ENCODE results near the gene ANKRD44.

ANKRD44 gene

GRCh38 chr2:197176522-197176921, 134.1 kb downstream of the ANKRD44 start:
- H3K27me3 ChIP-seq (ENCODE audit: control insufficient read depth, insufficient read depth, low read length): no peaks in the 10 kb centered on the region
- H3K36me3 ChIP-seq (ENCODE audit: control insufficient read depth, insufficient read depth, low read length): no peaks in the 10 kb centered on the region
- H3K9ac ChIP-seq (ENCODE audit: low read depth, low read length): no peak overlapping the region
- no peak overlapping the region for H3K4me3 ChIP-seq (ENCODE audit: low read depth, low read length)
- H3K4me1 ChIP-seq (ENCODE audit: control insufficient read depth, insufficient read depth, low read length): no peaks in the 10 kb centered on the region
- no peaks in the 10 kb centered on the region for H3K9me3 ChIP-seq (ENCODE audit: control insufficient read depth, insufficient read depth, low read length)

- H3K4me3 ChIP-seq (ENCODE audit: low read depth, low read length): no peak overlapping the region
- H3K36me3 ChIP-seq (ENCODE audit: control insufficient read depth, insufficient read depth, low read length): no peaks in the 10 kb centered on the region
- H3K9me3 ChIP-seq (ENCODE audit: control insufficient read depth, insufficient read depth, low read length): no peaks in the 10 kb centered on the region
- H3K27me3 ChIP-seq (ENCODE audit: control insufficient read depth, insufficient read depth, low read length): no peaks in the 10 kb centered on the region
- no peaks in the 10 kb centered on the region for H3K4me1 ChIP-seq (ENCODE audit: control insufficient read depth, insufficient read depth, low read length)
- no peak overlapping the region for H3K9ac ChIP-seq (ENCODE audit: low read depth, low read length)
Observed at GRCh38 chr2:197174539-197175094, 136.0 kb downstream of the ANKRD44 start.

GRCh38 chr2:197171582-197171981, 139.0 kb downstream of the ANKRD44 start:
- Histone ChIP-seq H3K9me3 (ENCODE audit: control insufficient read depth, insufficient read depth, low read length) (no peaks in the 10 kb centered on the region), H3K9ac (ENCODE audit: low read depth, low read length) (no peak overlapping the region), H3K36me3 (ENCODE audit: control insufficient read depth, insufficient read depth, low read length) (no peaks in the 10 kb centered on the region), H3K4me3 (ENCODE audit: low read depth, low read length) (no peak overlapping the region), H3K4me1 (ENCODE audit: control insufficient read depth, insufficient read depth, low read length) (no peaks in the 10 kb centered on the region), H3K27me3 (ENCODE audit: control insufficient read depth, insufficient read depth, low read length) (no peaks in the 10 kb centered on the region)

GRCh38 chr2:197170208-197170607, 140.4 kb downstream of the ANKRD44 start:
- H3K27me3 ChIP-seq (ENCODE audit: control insufficient read depth, insufficient read depth, low read length): peaks cover 2% of the 10 kb centered on the region
- no peaks in the 10 kb centered on the region for H3K9me3 ChIP-seq (ENCODE audit: control insufficient read depth, insufficient read depth, low read length)
- H3K36me3 ChIP-seq (ENCODE audit: control insufficient read depth, insufficient read depth, low read length): no peaks in the 10 kb centered on the region
- H3K4me3 ChIP-seq (ENCODE audit: low read depth, low read length): no peak overlapping the region
- H3K4me1 ChIP-seq (ENCODE audit: control insufficient read depth, insufficient read depth, low read length): no peaks in the 10 kb centered on the region
- H3K9ac ChIP-seq (ENCODE audit: low read depth, low read length): no peak overlapping the region

DNA sequence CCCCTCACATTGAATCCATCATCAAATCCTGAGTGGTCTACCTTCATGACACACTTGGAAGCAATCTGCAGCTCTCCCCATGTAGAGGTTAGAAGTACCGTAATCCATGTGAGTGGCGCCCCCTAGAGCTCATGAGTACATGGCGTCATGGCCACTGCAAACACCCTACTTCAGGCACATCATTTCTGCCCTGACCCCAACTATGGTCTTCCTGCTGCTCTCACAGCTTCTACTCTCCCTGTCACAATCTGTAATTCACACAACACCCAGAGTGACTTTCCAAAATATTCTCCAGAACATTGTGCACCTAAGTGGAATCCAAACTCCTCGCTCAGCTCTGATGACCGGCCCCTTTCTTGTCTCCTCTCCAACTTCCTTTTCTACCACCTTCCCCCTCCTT, 141.9 kb downstream of the ANKRD44 start:
- Histone ChIP-seq H3K4me1 (ENCODE audit: control insufficient read depth, insufficient read depth, low read length) (no peaks in the 10 kb centered on the region), H3K9me3 (ENCODE audit: control insufficient read depth, insufficient read depth, low read length) (no peaks in the 10 kb centered on the region), H3K36me3 (ENCODE audit: control insufficient read depth, insufficient read depth, low read length) (no peaks in the 10 kb centered on the region), H3K4me3 (ENCODE audit: low read depth, low read length) (no peak overlapping the region), H3K9ac (ENCODE audit: low read depth, low read length) (no peak overlapping the region), H3K27me3 (ENCODE audit: control insufficient read depth, insufficient read depth, low read length) (peaks cover 3% of the 10 kb centered on the region)

GRCh38 chr2:197167608-197168314, 142.8 kb downstream of the ANKRD44 start:
- peaks cover 5% of the 10 kb centered on the region for H3K27me3 ChIP-seq (ENCODE audit: control insufficient read depth, insufficient read depth, low read length)
- no peaks in the 10 kb centered on the region for H3K4me1 ChIP-seq (ENCODE audit: control insufficient read depth, insufficient read depth, low read length)
- no peaks in the 10 kb centered on the region for H3K9me3 ChIP-seq (ENCODE audit: control insufficient read depth, insufficient read depth, low read length)
- H3K36me3 ChIP-seq (ENCODE audit: control insufficient read depth, insufficient read depth, low read length): no peaks in the 10 kb centered on the region
- H3K9ac ChIP-seq (ENCODE audit: low read depth, low read length): no peak overlapping the region
- no peak overlapping the region for H3K4me3 ChIP-seq (ENCODE audit: low read depth, low read length)

DNA sequence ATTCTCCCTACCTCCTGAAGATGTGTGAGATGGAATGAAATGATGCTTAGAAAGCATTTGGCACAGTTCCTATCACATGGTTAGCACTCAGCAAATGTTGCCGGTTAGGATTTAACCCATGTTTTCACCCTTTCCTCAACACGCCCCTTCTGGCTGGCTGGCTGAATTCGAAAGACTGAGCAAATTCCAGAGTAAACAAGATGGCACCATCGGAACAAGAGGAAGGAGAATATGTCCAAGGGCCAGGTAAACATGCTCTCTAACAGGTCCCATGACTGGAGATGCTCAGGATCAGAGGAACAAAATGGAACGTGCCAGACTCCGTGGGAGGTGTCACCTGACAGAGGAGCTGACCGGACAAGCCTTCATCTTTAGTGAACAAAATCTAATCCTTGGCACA, 145.6 kb downstream of the ANKRD44 start:
- Histone ChIP-seq H3K4me1 (ENCODE audit: control insufficient read depth, insufficient read depth, low read length) (no peaks in the 10 kb centered on the region), H3K9ac (ENCODE audit: low read depth, low read length) (no peak overlapping the region), H3K27me3 (ENCODE audit: control insufficient read depth, insufficient read depth, low read length) (peaks cover 5% of the 10 kb centered on the region), H3K4me3 (ENCODE audit: low read depth, low read length) (peak overlapping the region; percentile 30), H3K36me3 (ENCODE audit: control insufficient read depth, insufficient read depth, low read length) (no peaks in the 10 kb centered on the region), H3K9me3 (ENCODE audit: control insufficient read depth, insufficient read depth, low read length) (no peaks in the 10 kb centered on the region)

GRCh38 chr2:197164141-197164754, 146.3 kb downstream of the ANKRD44 start:
- Histone ChIP-seq H3K36me3 (ENCODE audit: control insufficient read depth, insufficient read depth, low read length) (no peaks in the 10 kb centered on the region), H3K27me3 (ENCODE audit: control insufficient read depth, insufficient read depth, low read length) (peaks cover 5% of the 10 kb centered on the region), H3K9me3 (ENCODE audit: control insufficient read depth, insufficient read depth, low read length) (no peaks in the 10 kb centered on the region), H3K4me3 (ENCODE audit: low read depth, low read length) (peak overlapping the region; percentile 48), H3K9ac (ENCODE audit: low read depth, low read length) (peak overlapping the region; percentile 62), H3K4me1 (ENCODE audit: control insufficient read depth, insufficient read depth, low read length) (no peaks in the 10 kb centered on the region)

DNA sequence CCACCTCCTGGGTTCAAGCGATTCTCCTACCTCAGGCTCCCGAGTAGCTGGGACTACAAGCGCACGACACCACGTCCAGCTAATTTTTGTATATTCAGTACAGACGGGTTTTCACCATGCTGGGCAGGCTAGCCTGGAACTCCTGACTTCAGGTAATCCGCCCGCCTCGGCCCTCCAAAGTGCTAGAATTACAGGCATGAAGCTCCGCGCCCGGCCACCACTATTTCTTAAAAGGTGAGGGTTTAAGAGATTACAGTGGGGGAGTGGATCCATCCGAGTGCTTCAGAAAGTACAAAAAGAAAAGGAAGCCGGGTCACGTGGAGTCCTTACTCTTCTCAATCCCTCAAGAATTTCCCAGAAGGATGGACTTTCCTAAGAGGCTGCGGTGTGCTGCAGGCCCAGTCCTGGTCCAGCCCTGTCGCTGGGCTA, 146.9 kb downstream of the ANKRD44 start:
- H3K9ac ChIP-seq (ENCODE audit: low read depth, low read length): peak overlapping the region; percentile 62
- H3K4me1 ChIP-seq (ENCODE audit: control insufficient read depth, insufficient read depth, low read length): no peaks in the 10 kb centered on the region
- peaks cover 5% of the 10 kb centered on the region for H3K27me3 ChIP-seq (ENCODE audit: control insufficient read depth, insufficient read depth, low read length)
- H3K9me3 ChIP-seq (ENCODE audit: control insufficient read depth, insufficient read depth, low read length): no peaks in the 10 kb centered on the region
- peak overlapping the region; percentile 48 for H3K4me3 ChIP-seq (ENCODE audit: low read depth, low read length)
- no peaks in the 10 kb centered on the region for H3K36me3 ChIP-seq (ENCODE audit: control insufficient read depth, insufficient read depth, low read length)

GRCh38 chr2:197161774-197162173, 148.8 kb downstream of the ANKRD44 start:
- no peak overlapping the region for H3K4me3 ChIP-seq (ENCODE audit: low read depth, low read length)
- H3K36me3 ChIP-seq (ENCODE audit: control insufficient read depth, insufficient read depth, low read length): no peaks in the 10 kb centered on the region
- H3K9ac ChIP-seq (ENCODE audit: low read depth, low read length): no peak overlapping the region
- no peaks in the 10 kb centered on the region for H3K9me3 ChIP-seq (ENCODE audit: control insufficient read depth, insufficient read depth, low read length)
- H3K4me1 ChIP-seq (ENCODE audit: control insufficient read depth, insufficient read depth, low read length): no peaks in the 10 kb centered on the region
- peaks cover 5% of the 10 kb centered on the region for H3K27me3 ChIP-seq (ENCODE audit: control insufficient read depth, insufficient read depth, low read length)

DNA sequence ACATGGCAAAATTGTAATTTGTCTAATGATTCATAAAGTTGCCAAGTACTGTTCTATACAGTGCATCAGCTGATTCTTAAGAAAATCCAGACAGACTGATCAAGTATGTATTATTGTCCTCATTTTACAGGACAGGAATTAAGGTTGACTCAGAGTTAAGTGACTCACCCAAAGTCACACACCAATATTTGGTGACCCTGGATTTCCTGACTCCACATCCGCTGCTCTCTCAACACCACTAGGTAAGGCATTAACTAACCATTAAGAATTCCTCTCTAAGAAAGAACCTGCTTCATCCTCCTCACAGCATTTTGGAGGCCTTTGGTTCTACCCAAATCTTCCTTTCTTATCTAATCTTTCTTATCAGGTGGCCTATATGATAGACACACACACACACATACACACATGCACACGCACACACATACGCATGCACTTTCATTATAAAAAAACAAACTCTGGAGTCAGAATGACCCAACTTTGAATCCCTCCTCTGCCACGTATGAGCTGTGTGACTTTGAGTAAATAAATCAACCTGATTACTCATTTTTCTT, 150.8 kb downstream of the ANKRD44 start:
- Histone ChIP-seq H3K9me3 (ENCODE audit: control insufficient read depth, insufficient read depth, low read length) (no peaks in the 10 kb centered on the region), H3K27me3 (ENCODE audit: control insufficient read depth, insufficient read depth, low read length) (peaks cover 2% of the 10 kb centered on the region), H3K4me1 (ENCODE audit: control insufficient read depth, insufficient read depth, low read length) (no peaks in the 10 kb centered on the region), H3K36me3 (ENCODE audit: control insufficient read depth, insufficient read depth, low read length) (no peaks in the 10 kb centered on the region), H3K4me3 (ENCODE audit: low read depth, low read length) (no peak overlapping the region), H3K9ac (ENCODE audit: low read depth, low read length) (no peak overlapping the region)

All from iPS-15b (cell line).